ENCODE measurements around the gene ZFR2.

ZFR2 gene

GRCh38 chr19:3778899-3779723, 89.7 kb downstream of the ZFR2 start:
- FAIRE-seq (no peak), DNase-seq (ENCODE audit: insufficient read length, low spot score) (no peak)
- no peak for TF ChIP-seq POLR2AphosphoS5 (IDR thresholded peaks at IDR 0.05; ENCODE audit: low read depth, low read length)
- TF ChIP-seq POLR2A (IDR thresholded peaks at IDR 0.05; ENCODE audit: low read depth, low read length), result no peak
- TF ChIP-seq POU2F2 (IDR thresholded peaks at IDR 0.05; ENCODE audit: low read depth, low read length), result no peak
- TF ChIP-seq TAF1 (IDR thresholded peaks at IDR 0.05; ENCODE audit: low read depth, low read length), result no peak
- no peak for TF ChIP-seq SPI1 (IDR thresholded peaks at IDR 0.05; ENCODE audit: low read depth, low read length)
- no peak for TF ChIP-seq PAX5 (IDR thresholded peaks at IDR 0.05; ENCODE audit: insufficient read depth, low read length, severe bottlenecking)

- no peak for TF ChIP-seq POLR2A (IDR thresholded peaks at IDR 0.05; ENCODE audit: low read depth, low read length)
- TF ChIP-seq SPI1 (IDR thresholded peaks at IDR 0.05; ENCODE audit: low read depth, low read length), result no peak
- TF ChIP-seq TAF1 (IDR thresholded peaks at IDR 0.05; ENCODE audit: low read depth, low read length), result no peak
- TF ChIP-seq POU2F2 (IDR thresholded peaks at IDR 0.05; ENCODE audit: low read depth, low read length), result no peak
- TF ChIP-seq POLR2AphosphoS5 (IDR thresholded peaks at IDR 0.05; ENCODE audit: low read depth, low read length), result no peak
- no peak for TF ChIP-seq PAX5 (IDR thresholded peaks at IDR 0.05; ENCODE audit: insufficient read depth, low read length, severe bottlenecking)
- DNase-seq (ENCODE audit: insufficient read length, low spot score) (no peak), FAIRE-seq (no peak)
These were observed 90.6 kb downstream of the ZFR2 start for GRCh38 chr19:3778104-3778867.

GRCh38 chr19:3776479-3777040, 92.3 kb downstream of the ZFR2 start:
- TF ChIP-seq SPI1 (IDR thresholded peaks at IDR 0.05; ENCODE audit: low read depth, low read length) (0 out of 2 replicates have a peak, but pooled peaks have one; percentile 15), PAX5 (IDR thresholded peaks at IDR 0.05; ENCODE audit: insufficient read depth, low read length, severe bottlenecking) (no peak)
- FAIRE-seq, result peak; percentile 26

GRCh38 chr19:3775831-3776230, 93.0 kb downstream of the ZFR2 start:
- no peak for FAIRE-seq
- DNase-seq (ENCODE audit: insufficient read length, low spot score), result no peak
- TF ChIP-seq PAX5 (IDR thresholded peaks at IDR 0.05; ENCODE audit: insufficient read depth, low read length, severe bottlenecking) (no peak), POLR2A (IDR thresholded peaks at IDR 0.05; ENCODE audit: low read depth, low read length) (no peak)

More at GRCh38 chr19:3776479-3777040, 92.3 kb downstream of the ZFR2 start:
- DNase-seq (ENCODE audit: insufficient read length, low spot score), result no peak

- no peak for FAIRE-seq
- TF ChIP-seq SPI1 (IDR thresholded peaks at IDR 0.05; ENCODE audit: low read depth, low read length) (no peak), POLR2A (IDR thresholded peaks at IDR 0.05; ENCODE audit: low read depth, low read length) (no peak), POU2F2 (IDR thresholded peaks at IDR 0.05; ENCODE audit: low read depth, low read length) (no peak), POLR2AphosphoS5 (IDR thresholded peaks at IDR 0.05; ENCODE audit: low read depth, low read length) (no peak), PAX5 (IDR thresholded peaks at IDR 0.05; ENCODE audit: insufficient read depth, low read length, severe bottlenecking) (no peak), TAF1 (IDR thresholded peaks at IDR 0.05; ENCODE audit: low read depth, low read length) (no peak)
These were observed 93.5 kb downstream of the ZFR2 start for GRCh38 chr19:3775374-3775711.

GRCh38 chr19:3774621-3775373, 94.0 kb downstream of the ZFR2 start:
- no peak for TF ChIP-seq SPI1 (IDR thresholded peaks at IDR 0.05; ENCODE audit: low read depth, low read length)
- no peak for TF ChIP-seq POLR2A (IDR thresholded peaks at IDR 0.05; ENCODE audit: low read depth, low read length)
- no peak for TF ChIP-seq POU2F2 (IDR thresholded peaks at IDR 0.05; ENCODE audit: low read depth, low read length)
- TF ChIP-seq PAX5 (IDR thresholded peaks at IDR 0.05; ENCODE audit: insufficient read depth, low read length, severe bottlenecking), result no peak
- TF ChIP-seq POLR2AphosphoS5 (IDR thresholded peaks at IDR 0.05; ENCODE audit: low read depth, low read length), result no peak
- TF ChIP-seq TAF1 (IDR thresholded peaks at IDR 0.05; ENCODE audit: low read depth, low read length), result no peak
- DNase-seq (ENCODE audit: insufficient read length, low spot score) (no peak), FAIRE-seq (no peak)

More at GRCh38 chr19:3775374-3775711, 93.5 kb downstream of the ZFR2 start:
- DNase-seq (ENCODE audit: insufficient read length, low spot score), result no peak

GRCh38 chr19:3773814-3774515, 94.9 kb downstream of the ZFR2 start:
- DNase-seq (ENCODE audit: insufficient read length, low spot score) (no peak), FAIRE-seq (no peak)
- TF ChIP-seq TAF1 (IDR thresholded peaks at IDR 0.05; ENCODE audit: low read depth, low read length) (no peak), POLR2AphosphoS5 (IDR thresholded peaks at IDR 0.05; ENCODE audit: low read depth, low read length) (no peak), POU2F2 (IDR thresholded peaks at IDR 0.05; ENCODE audit: low read depth, low read length) (no peak), POLR2A (IDR thresholded peaks at IDR 0.05; ENCODE audit: low read depth, low read length) (no peak), SPI1 (IDR thresholded peaks at IDR 0.05; ENCODE audit: low read depth, low read length) (no peak), PAX5 (IDR thresholded peaks at IDR 0.05; ENCODE audit: insufficient read depth, low read length, severe bottlenecking) (no peak)

- TF ChIP-seq POLR2A (IDR thresholded peaks at IDR 0.05; ENCODE audit: low read depth, low read length) (no peak), TAF1 (IDR thresholded peaks at IDR 0.05; ENCODE audit: low read depth, low read length) (no peak), POU2F2 (IDR thresholded peaks at IDR 0.05; ENCODE audit: low read depth, low read length) (no peak), PAX5 (IDR thresholded peaks at IDR 0.05; ENCODE audit: insufficient read depth, low read length, severe bottlenecking) (no peak), POLR2AphosphoS5 (IDR thresholded peaks at IDR 0.05; ENCODE audit: low read depth, low read length) (no peak), SPI1 (IDR thresholded peaks at IDR 0.05; ENCODE audit: low read depth, low read length) (no peak)
- FAIRE-seq (no peak), DNase-seq (ENCODE audit: insufficient read length, low spot score) (no peak)
These were observed 96.9 kb downstream of the ZFR2 start, which contains the start of gene RAX2 for GRCh38 chr19:3771906-3772455. RAX2 (minus strand) TSS chr19:3772228; CDS start chr19:3771742, 486 bp downstream.
